ENCODE measurements around the gene KAT8. TPM values are rescaled to one million over a fixed set of nuclear protein-coding genes. Genes with fewer than 3 reads are reported as not detected.

Gene KAT8
- total and polyA plus RNA-seq, 2 of the 13 experiments (the other 11 are each of a cell fraction or from before 2014, with no cell fraction given), result 79.0 to 84.2 TPM

- TF ChIP-seq, protein P1, sequence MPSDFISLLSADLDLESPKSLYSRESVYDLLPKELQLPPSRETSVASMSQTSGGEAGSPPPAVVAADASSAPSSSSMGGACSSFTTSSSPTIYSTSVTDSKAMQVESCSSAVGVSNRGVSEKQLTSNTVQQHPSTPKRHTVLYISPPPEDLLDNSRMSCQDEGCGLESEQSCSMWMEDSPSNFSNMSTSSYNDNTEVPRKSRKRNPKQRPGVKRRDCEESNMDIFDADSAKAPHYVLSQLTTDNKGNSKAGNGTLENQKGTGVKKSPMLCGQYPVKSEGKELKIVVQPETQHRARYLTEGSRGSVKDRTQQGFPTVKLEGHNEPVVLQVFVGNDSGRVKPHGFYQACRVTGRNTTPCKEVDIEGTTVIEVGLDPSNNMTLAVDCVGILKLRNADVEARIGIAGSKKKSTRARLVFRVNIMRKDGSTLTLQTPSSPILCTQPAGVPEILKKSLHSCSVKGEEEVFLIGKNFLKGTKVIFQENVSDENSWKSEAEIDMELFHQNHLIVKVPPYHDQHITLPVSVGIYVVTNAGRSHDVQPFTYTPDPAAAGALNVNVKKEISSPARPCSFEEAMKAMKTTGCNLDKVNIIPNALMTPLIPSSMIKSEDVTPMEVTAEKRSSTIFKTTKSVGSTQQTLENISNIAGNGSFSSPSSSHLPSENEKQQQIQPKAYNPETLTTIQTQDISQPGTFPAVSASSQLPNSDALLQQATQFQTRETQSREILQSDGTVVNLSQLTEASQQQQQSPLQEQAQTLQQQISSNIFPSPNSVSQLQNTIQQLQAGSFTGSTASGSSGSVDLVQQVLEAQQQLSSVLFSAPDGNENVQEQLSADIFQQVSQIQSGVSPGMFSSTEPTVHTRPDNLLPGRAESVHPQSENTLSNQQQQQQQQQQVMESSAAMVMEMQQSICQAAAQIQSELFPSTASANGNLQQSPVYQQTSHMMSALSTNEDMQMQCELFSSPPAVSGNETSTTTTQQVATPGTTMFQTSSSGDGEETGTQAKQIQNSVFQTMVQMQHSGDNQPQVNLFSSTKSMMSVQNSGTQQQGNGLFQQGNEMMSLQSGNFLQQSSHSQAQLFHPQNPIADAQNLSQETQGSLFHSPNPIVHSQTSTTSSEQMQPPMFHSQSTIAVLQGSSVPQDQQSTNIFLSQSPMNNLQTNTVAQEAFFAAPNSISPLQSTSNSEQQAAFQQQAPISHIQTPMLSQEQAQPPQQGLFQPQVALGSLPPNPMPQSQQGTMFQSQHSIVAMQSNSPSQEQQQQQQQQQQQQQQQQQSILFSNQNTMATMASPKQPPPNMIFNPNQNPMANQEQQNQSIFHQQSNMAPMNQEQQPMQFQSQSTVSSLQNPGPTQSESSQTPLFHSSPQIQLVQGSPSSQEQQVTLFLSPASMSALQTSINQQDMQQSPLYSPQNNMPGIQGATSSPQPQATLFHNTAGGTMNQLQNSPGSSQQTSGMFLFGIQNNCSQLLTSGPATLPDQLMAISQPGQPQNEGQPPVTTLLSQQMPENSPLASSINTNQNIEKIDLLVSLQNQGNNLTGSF (CRISPR knock-in tag; IDR thresholded peaks at IDR 0.05), result no peak
- no peak for TF ChIP-seq ZFP62 (CRISPR knock-in tag; IDR thresholded peaks at IDR 0.05)
- no peak for TF ChIP-seq ZNF256 (CRISPR knock-in tag; conservative IDR thresholded peaks at IDR 0.05)
- TF ChIP-seq MAF1 (CRISPR knock-in tag; IDR thresholded peaks at IDR 0.05; ENCODE audit: borderline replicate concordance), result no peak
- TF ChIP-seq, protein P2, sequence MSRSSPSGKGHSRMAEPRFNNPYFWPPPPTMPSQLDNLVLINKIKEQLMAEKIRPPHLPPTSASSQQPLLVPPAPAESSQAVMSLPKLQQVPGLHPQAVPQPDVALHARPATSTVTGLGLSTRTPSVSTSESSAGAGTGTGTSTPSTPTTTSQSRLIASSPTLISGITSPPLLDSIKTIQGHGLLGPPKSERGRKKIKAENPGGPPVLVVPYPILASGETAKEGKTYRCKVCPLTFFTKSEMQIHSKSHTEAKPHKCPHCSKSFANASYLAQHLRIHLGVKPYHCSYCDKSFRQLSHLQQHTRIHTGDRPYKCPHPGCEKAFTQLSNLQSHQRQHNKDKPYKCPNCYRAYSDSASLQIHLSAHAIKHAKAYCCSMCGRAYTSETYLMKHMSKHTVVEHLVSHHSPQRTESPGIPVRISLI (CRISPR knock-in tag; IDR thresholded peaks at IDR 0.05; ENCODE audit: borderline replicate concordance), result peak; percentile 40; the same call in 1 of the 2 replicates
- TF ChIP-seq HES4 (CRISPR knock-in tag; IDR thresholded peaks at IDR 0.05; ENCODE audit: borderline replicate concordance), result 0 out of 2 replicates have a peak, but pooled peaks have one; percentile 45
- TF ChIP-seq ZNF616 (CRISPR knock-in tag; IDR thresholded peaks at IDR 0.05; ENCODE audit: low read depth), result no peak
- no peak for TF ChIP-seq ZGPAT (CRISPR knock-in tag; IDR thresholded peaks at IDR 0.05)
- TF ChIP-seq SSRP1 (CRISPR knock-in tag; IDR thresholded peaks at IDR 0.05), result no peak
- TF ChIP-seq FOXM1 (CRISPR knock-in tag; IDR thresholded peaks at IDR 0.05), result no peak
- no peak for TF ChIP-seq ZNF609 (CRISPR knock-in tag; IDR thresholded peaks at IDR 0.05; ENCODE audit: borderline replicate concordance)
- no peak for TF ChIP-seq PHF20 (CRISPR knock-in tag; IDR thresholded peaks at IDR 0.05)
- TF ChIP-seq, protein P3, sequence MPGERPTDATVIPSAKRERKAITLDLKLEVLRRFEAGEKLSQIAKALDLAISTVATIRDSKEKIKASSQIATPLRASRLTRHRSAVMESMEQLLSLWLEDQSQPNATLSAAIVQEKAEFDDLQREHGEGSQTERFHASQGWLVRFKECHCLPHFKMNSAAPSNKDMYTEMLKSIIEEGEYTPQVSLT (CRISPR knock-in tag; IDR thresholded peaks at IDR 0.05; ENCODE audit: borderline replicate concordance, low read depth), result no peak
- no peak for TF ChIP-seq KLF12 (CRISPR knock-in tag; IDR thresholded peaks at IDR 0.05; ENCODE audit: borderline replicate concordance)
- TF ChIP-seq GATA4 (IDR thresholded peaks at IDR 0.05; ENCODE audit: borderline replicate concordance, low read depth), result no peak
These were observed 10.7 kb upstream of the KAT8 start (continued) for GRCh38 chr16:31106509-31107464.

All from HepG2 (cell line).